ENCODE results near the gene BMX. TPM values are rescaled to one million over a fixed set of nuclear protein-coding genes. Genes with fewer than 3 reads are reported as not detected.
A peak's percentile ranks its signal among the peaks of the same experiment; 100 is the strongest.

The BMX gene
- total RNA-seq = 0.78 TPM

- ATAC-seq (no peak), DNase-seq (ENCODE audit: low spot score) (no peak)
Measured at GRCh38 chrX:15500497-15500966, at the start of gene BMX. TSS of gene BMX (plus strand) at chrX:15500807. CDS start at chrX:15508354, 7,547 bp downstream.

- ATAC-seq (no peak), DNase-seq (ENCODE audit: low spot score) (no peak)
Measured at GRCh38 chrX:15451913-15452312, 48.7 kb upstream of the BMX start.

GRCh38 chrX:15464704-15465103 is 35.9 kb upstream of the BMX start:
- DNase-seq (ENCODE audit: low spot score) (no peak), ATAC-seq (no peak)

GRCh38 chrX:15465347-15465746 is 35.3 kb upstream of the BMX start:
- ATAC-seq (no peak), DNase-seq (ENCODE audit: low spot score) (no peak)

GRCh38 chrX:15465896-15466651 is 34.5 kb upstream of the BMX start:
- DNase-seq (ENCODE audit: low spot score) (no peak), ATAC-seq (no peak)

GRCh38 chrX:15468036-15468435 is 32.6 kb upstream of the BMX start:
- DNase-seq (ENCODE audit: low spot score) = no peak
- ATAC-seq = peak; percentile 66

GRCh38 chrX:15469613-15470012 is 31.0 kb upstream of the BMX start:
- DNase-seq (ENCODE audit: low spot score) (no peak), ATAC-seq (no peak)

GRCh38 chrX:15471028-15471427 is 29.6 kb upstream of the BMX start:
- DNase-seq (ENCODE audit: low spot score) (peak; percentile 45), ATAC-seq (peak; percentile 81)

GRCh38 chrX:15472531-15472930 is 28.1 kb upstream of the BMX start:
- ATAC-seq (peak; percentile 50), DNase-seq (ENCODE audit: low spot score) (no peak)

GRCh38 chrX:15474028-15474427 is 26.6 kb upstream of the BMX start:
- no peak for ATAC-seq
- DNase-seq (ENCODE audit: low spot score) = no peak

- ATAC-seq (no peak), DNase-seq (ENCODE audit: low spot score) (no peak)
Measured at GRCh38 chrX:15475021-15475420, 25.6 kb upstream of the BMX start.

- no peak for ATAC-seq
- no peak for DNase-seq (ENCODE audit: low spot score)
Measured at GRCh38 chrX:15475486-15475885, 25.1 kb upstream of the BMX start.

- ATAC-seq (no peak), DNase-seq (ENCODE audit: low spot score) (no peak)
Measured at GRCh38 chrX:15483891-15484290, 16.7 kb upstream of the BMX start.

GRCh38 chrX:15492469-15492868 is 8.1 kb upstream of the BMX start:
- peak; percentile 7 for ATAC-seq
- no peak for DNase-seq (ENCODE audit: low spot score)

GRCh38 chrX:15493118-15493962 is 7.3 kb upstream of the BMX start, which contains the start of gene PIR:
TSS of gene PIR (minus strand) at chrX:15493333. CDS start at chrX:15491257, 2,076 bp downstream.
- DNase-seq (ENCODE audit: low spot score) (peak; percentile 88), ATAC-seq (peak; percentile 99)

- no peak for DNase-seq (ENCODE audit: low spot score)
- no peak for ATAC-seq
Measured at GRCh38 chrX:15495801-15496200, 4.8 kb upstream of the BMX start.

- DNase-seq (ENCODE audit: low spot score) = no peak
- no peak for ATAC-seq
Measured at GRCh38 chrX:15496824-15497223, 3.8 kb upstream of the BMX start.

- peak; percentile 63 for ATAC-seq
Measured at GRCh38 chrX:15497865-15498264, 2.7 kb upstream of the BMX start.

GRCh38 chrX:15498741-15499140 is 1.9 kb upstream of the BMX start:
- ATAC-seq (no peak), DNase-seq (ENCODE audit: low spot score) (no peak)

More at GRCh38 chrX:15497865-15498264, 2.7 kb upstream of the BMX start:
- peak; percentile 47 for DNase-seq (ENCODE audit: low spot score)

GRCh38 chrX:15499976-15500375 is 631 bp upstream of the BMX start:
- ATAC-seq (no peak), DNase-seq (ENCODE audit: low spot score) (no peak)

- DNase-seq (ENCODE audit: low spot score) = no peak
- ATAC-seq = no peak
Measured at GRCh38 chrX:15501506-15501905, 899 bp downstream of the BMX start.

GRCh38 chrX:15504661-15505060 is 4.1 kb downstream of the BMX start:
- ATAC-seq = no peak
- DNase-seq (ENCODE audit: low spot score) = no peak
